ENCODE results near the gene KRT15.

KRT15 gene

GRCh38 chr17:41523787-41524186 lies 5.1 kb upstream of the KRT15 start:
- no peak for DNase-seq (ENCODE audit: low spot score)

GRCh38 chr17:41523225-41523593 lies 4.5 kb upstream of the KRT15 start:
- DNase-seq (ENCODE audit: low spot score) = no peak

GRCh38 chr17:41522301-41523224 lies 3.9 kb upstream of the KRT15 start:
- no peak for DNase-seq (ENCODE audit: low spot score)

GRCh38 chr17:41521574-41522261 lies 3.0 kb upstream of the KRT15 start:
- DNase-seq (ENCODE audit: low spot score) = peak; percentile 68

GRCh38 chr17:41520821-41521521 lies 2.3 kb upstream of the KRT15 start:
- no peak for DNase-seq (ENCODE audit: low spot score)

GRCh38 chr17:41519501-41520224 lies 973 bp upstream of the KRT15 start:
- no peak for DNase-seq (ENCODE audit: low spot score)

GRCh38 chr17:41518031-41518430 lies 659 bp downstream of the KRT15 start:
- no peak for DNase-seq (ENCODE audit: low spot score)

- no peak for DNase-seq (ENCODE audit: low spot score)
Measured at GRCh38 chr17:41516830-41517283, 1.8 kb downstream of the KRT15 start.

- no peak for DNase-seq (ENCODE audit: low spot score)
Measured at GRCh38 chr17:41516147-41516829, 2.4 kb downstream of the KRT15 start.

GRCh38 chr17:41513168-41513547 lies 5.5 kb downstream of the KRT15 start:
- DNase-seq (ENCODE audit: low spot score) = no peak

GRCh38 chr17:41512546-41513167 lies 6.0 kb downstream of the KRT15 start:
- no peak for DNase-seq (ENCODE audit: low spot score)

GRCh38 chr17:41511716-41512115 lies 7.0 kb downstream of the KRT15 start:
- no peak for DNase-seq (ENCODE audit: low spot score)

- no peak for DNase-seq (ENCODE audit: low spot score)
Measured at GRCh38 chr17:41511116-41511515, 7.6 kb downstream of the KRT15 start.

- DNase-seq (ENCODE audit: low spot score) = no peak
Measured at GRCh38 chr17:41510251-41511065, 8.2 kb downstream of the KRT15 start.

- DNase-seq (ENCODE audit: low spot score) = no peak
Measured at GRCh38 chr17:41507315-41507880, 11.3 kb downstream of the KRT15 start.

GRCh38 chr17:41505809-41506767 lies 12.6 kb downstream of the KRT15 start:
- DNase-seq (ENCODE audit: low spot score) = no peak

- DNase-seq (ENCODE audit: low spot score) = no peak
Measured at GRCh38 chr17:41505007-41505808, 13.5 kb downstream of the KRT15 start, which contains the start of gene KRT13. TSS of gene KRT13 (minus strand) at chr17:41505612. CDS start at chr17:41505550, 62 bp downstream.
